DOHH2 (cell line): ENCODE data around the gene STX4.

Experiments
- CTCF ChIP-seq: fragments of 200-600 bp; sonication (generic); IDR thresholded peaks from one replicate; pipeline ENCODE4 v1.5.1; 2014; ENCODE audit warnings: antibody characterized with exemption, mild to moderate bottlenecking, low read depth, low read length; ENCODE audit not compliant: poor library complexity, severe bottlenecking
- EZH2phosphoT487 ChIP-seq: fragments of 200-600 bp; sonication (generic); IDR thresholded peaks from 2 replicates; pipeline ENCODE4 v1.6.1; 2017; ENCODE audit warnings: borderline replicate concordance, mild to moderate bottlenecking, antibody characterized with exemption, low read length, moderate library complexity, mixed read lengths

- TF ChIP-seq CTCF (no peak), EZH2phosphoT487 (no peak)
Observed at GRCh38 chr16:30996985-30997724, 36.2 kb upstream of the STX4 start.
